Cardiac muscle cell (in vitro differentiated cells and primary cell): ENCODE measurements around the gene PACRGL. TPM values are rescaled to one million over a fixed set of nuclear protein-coding genes. Genes with fewer than 3 reads are reported as not detected.

ENCODE experiments used
- DNase-seq, 2 donors: peaks; one replicate each; pipeline versions ENCODE4 v3.0.0 to v3.0.0-alpha.2; 2010 to 2017; ENCODE audit warnings: low read depth in 1 of 2, low spot score in 1 of 2
- H3K27ac ChIP-seq: fragments of 200-600 bp; sonication (generic); 2 replicates; pipeline ENCODE4 v1.5.1; 2016
- H3K27me3 ChIP-seq: fragments of 200-600 bp; sonication (generic); 2 replicates; pipeline ENCODE4 v1.6.0; 2016; ENCODE audit warnings: control low read depth
- H3K36me3 ChIP-seq: fragments of 200-600 bp; sonication (generic); 2 replicates; pipeline ENCODE4 v1.5.1; 2016; ENCODE audit warnings: control low read depth
- H3K4me1 ChIP-seq: fragments of 200-600 bp; sonication (generic); 2 replicates; pipeline ENCODE4 v1.8.1; 2017; ENCODE audit warnings: low read depth, mild to moderate bottlenecking, mixed run types
- H3K4me3 ChIP-seq: fragments of 200-600 bp; sonication (generic); 2 replicates; pipeline ENCODE4 v1.5.1; 2016; ENCODE audit warnings: mild to moderate bottlenecking
- H3K9me3 ChIP-seq: fragments of 200-600 bp; sonication (generic); 2 replicates; pipeline ENCODE4 v1.5.1; 2017; ENCODE audit warnings: low read depth, mild to moderate bottlenecking, control low read depth
- polyA plus RNA-seq: library from polyadenylated mRNA; unstranded; fragments of >200 nt; fragmentation: Nextera tagmentation; extraction: Ambion mirVana; gene quantifications from 2 replicates; pipeline ENCODE4 v1.2.1, GENCODE V29; 2016
- total RNA-seq: library from RNA; depleted of rRNA; stranded (reverse); fragments of >200 nt; gene quantifications from 2 replicates; pipeline ENCODE4 v1.2.3, GENCODE V29; 2016
- TF ChIP-seq, protein P1 (sequence below): IDR thresholded peaks from 2 replicates; pipeline ENCODE4 v1.5.1; 2012; ENCODE audit warnings: low read depth, mild to moderate bottlenecking, low read length

Gene PACRGL
- total and polyA plus RNA-seq, 2 experiments from 2014 or later: 9.8 to 38.5 TPM

DNA sequence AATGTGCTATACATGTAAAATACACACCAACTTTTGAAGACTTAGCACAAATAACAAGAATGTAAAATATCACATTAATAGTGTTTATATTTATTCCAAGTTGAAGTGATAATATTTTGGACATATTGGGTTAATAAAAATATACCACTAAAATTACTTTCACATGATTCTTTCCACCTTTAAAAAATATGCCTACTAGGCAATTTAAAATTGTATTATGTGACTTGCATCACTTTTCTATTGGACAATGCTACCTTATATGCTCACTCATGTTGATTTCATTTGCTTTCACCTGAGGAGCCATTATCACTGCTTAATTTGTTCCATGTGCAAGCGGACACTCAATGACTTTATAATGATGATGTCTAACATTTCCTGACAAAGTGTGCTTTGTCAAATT is 3.4 kb upstream of the PACRGL start:
- TF ChIP-seq, protein P1, sequence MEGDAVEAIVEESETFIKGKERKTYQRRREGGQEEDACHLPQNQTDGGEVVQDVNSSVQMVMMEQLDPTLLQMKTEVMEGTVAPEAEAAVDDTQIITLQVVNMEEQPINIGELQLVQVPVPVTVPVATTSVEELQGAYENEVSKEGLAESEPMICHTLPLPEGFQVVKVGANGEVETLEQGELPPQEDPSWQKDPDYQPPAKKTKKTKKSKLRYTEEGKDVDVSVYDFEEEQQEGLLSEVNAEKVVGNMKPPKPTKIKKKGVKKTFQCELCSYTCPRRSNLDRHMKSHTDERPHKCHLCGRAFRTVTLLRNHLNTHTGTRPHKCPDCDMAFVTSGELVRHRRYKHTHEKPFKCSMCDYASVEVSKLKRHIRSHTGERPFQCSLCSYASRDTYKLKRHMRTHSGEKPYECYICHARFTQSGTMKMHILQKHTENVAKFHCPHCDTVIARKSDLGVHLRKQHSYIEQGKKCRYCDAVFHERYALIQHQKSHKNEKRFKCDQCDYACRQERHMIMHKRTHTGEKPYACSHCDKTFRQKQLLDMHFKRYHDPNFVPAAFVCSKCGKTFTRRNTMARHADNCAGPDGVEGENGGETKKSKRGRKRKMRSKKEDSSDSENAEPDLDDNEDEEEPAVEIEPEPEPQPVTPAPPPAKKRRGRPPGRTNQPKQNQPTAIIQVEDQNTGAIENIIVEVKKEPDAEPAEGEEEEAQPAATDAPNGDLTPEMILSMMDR: no peak
- Histone ChIP-seq H3K4me3 (no peak overlapping the region), H3K4me1 (peaks cover 11% of the 10 kb centered on the region), H3K27ac (no peak overlapping the region), H3K27me3 (no peaks in the 10 kb centered on the region), H3K9me3 (no peaks in the 10 kb centered on the region), H3K36me3 (no peaks in the 10 kb centered on the region)
- no peak for DNase-seq

DNA sequence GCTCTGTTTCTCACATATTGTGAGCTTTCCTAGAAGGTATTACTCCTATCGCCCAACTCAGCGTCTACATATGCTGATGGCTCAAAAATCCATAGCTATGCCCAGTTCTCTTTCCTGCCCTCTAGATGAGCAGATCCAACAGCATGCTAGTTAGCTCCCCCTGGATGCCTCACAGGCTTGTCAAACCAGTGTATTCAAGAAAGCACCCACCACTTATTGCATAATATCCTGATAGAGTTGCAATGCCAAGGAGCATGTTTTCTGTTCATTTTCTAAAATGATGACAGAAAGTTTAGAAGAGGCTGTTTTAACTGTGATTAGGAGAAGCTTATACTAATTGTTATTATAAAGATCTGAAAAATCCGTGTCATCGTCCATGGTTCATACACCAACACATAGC is 1.9 kb upstream of the PACRGL start:
- Histone ChIP-seq H3K9me3 (no peaks in the 10 kb centered on the region), H3K4me3 (no peak overlapping the region), H3K36me3 (no peaks in the 10 kb centered on the region), H3K4me1 (peaks cover 11% of the 10 kb centered on the region), H3K27me3 (no peaks in the 10 kb centered on the region), H3K27ac (no peak overlapping the region)
- peak in 1 of 2 donors; percentile 82 for DNase-seq
- TF ChIP-seq, protein P1: peak; percentile 27

DNA sequence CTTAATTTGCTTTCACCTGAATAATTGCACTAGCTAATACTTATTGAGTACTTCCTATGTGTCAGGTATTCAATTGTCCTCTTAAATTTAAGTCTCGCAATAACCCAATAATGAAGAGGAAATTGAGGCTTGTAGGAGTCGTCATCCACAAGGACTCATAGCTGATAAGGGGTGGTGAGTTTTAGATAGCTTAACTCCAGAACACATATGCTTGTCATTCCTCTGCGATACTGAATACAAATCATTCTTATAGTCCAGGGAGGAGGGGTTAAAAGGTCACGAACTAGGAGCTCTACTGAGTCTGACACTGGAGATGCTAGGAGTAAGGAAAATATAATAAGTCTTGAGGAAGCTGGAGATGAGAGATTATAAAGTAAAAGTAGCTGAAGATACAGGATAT is 1.4 kb upstream of the PACRGL start:
- Histone ChIP-seq H3K4me1 (peaks cover 11% of the 10 kb centered on the region), H3K36me3 (no peaks in the 10 kb centered on the region), H3K4me3 (no peak overlapping the region), H3K27me3 (no peaks in the 10 kb centered on the region), H3K27ac (no peak overlapping the region), H3K9me3 (no peaks in the 10 kb centered on the region)
- TF ChIP-seq, protein P1: no peak
- peak in 1 of 2 donors; percentile 29 for DNase-seq

DNA sequence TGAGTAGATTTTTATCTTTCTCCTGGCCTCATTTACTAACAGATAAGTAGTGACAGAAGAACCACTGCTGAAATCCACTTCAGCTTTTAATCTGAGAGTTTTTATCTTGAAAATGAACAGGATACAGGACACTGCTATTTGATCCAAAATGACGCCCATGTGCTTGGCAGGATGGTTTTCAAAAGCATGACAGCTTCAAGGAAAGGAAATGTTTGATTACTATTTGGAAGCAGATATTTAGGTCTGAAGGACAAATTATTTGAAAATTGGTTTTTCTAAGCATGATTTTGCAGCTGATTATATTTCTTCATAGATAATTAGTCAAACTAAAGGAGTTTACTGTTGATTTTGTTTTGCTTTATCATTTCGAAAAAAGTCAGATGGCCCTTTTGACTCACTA is 11.1 kb downstream of the PACRGL start:
- peaks cover 6% of the 10 kb centered on the region for H3K4me1 ChIP-seq
- H3K9me3 ChIP-seq: no peaks in the 10 kb centered on the region
- H3K27me3 ChIP-seq: no peaks in the 10 kb centered on the region
- TF ChIP-seq, protein P1: no peak
- no peak overlapping the region for H3K27ac ChIP-seq
- peaks cover 13% of the 10 kb centered on the region for H3K36me3 ChIP-seq
- H3K4me3 ChIP-seq: no peak overlapping the region
- DNase-seq: no peak

DNA sequence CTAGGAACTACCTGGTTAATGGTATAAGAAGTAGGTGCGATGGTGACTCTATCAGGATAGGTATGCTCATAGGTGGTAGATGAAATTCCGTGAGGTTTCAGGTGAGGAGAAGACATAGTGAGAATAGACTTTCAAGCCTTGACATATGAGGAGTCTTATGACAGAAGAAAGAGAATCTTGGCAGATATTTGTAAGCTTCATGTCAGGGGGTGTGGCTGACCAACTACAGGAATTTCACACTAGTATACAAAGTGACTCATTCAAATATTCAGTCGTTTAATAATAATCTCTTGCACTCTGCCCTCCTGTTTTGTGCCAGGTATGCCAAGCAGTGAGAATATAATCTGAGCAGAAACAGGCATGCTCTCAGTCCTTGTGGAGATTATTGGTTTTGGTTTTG is 22.8 kb downstream of the PACRGL start:
- peaks cover 18% of the 10 kb centered on the region for H3K36me3 ChIP-seq
- H3K4me3 ChIP-seq: no peak overlapping the region
- peak in 1 of 2 donors; percentile 10 for DNase-seq
- H3K27ac ChIP-seq: no peak overlapping the region
- TF ChIP-seq, protein P1: no peak
- H3K9me3 ChIP-seq: no peaks in the 10 kb centered on the region
- H3K4me1 ChIP-seq: no peaks in the 10 kb centered on the region
- H3K27me3 ChIP-seq: no peaks in the 10 kb centered on the region

DNA sequence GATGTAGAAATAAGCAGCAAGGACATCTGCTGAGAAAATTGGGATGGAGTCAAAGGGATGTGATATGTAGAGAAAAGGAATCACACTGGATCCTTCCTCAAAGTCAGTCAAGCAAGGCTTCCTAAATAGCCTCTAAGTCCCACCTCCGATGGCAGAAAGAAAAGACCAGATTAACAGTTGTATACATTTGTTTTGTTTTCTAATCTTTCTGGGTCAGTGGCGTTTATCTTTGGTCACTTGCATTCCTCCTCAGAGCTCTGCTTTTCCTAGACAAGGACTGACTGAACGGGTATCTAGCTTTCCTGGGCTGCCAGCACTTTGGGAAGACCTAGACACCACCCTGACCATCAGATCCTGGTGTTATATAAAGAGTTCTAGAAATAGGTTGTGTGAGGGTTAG is 23.2 kb downstream of the PACRGL start:
- Histone ChIP-seq H3K27ac (no peak overlapping the region), H3K4me3 (no peak overlapping the region), H3K4me1 (no peaks in the 10 kb centered on the region), H3K36me3 (peaks cover 23% of the 10 kb centered on the region), H3K27me3 (no peaks in the 10 kb centered on the region), H3K9me3 (no peaks in the 10 kb centered on the region)
- DNase-seq: no peak
- TF ChIP-seq, protein P1: no peak
